Hippocampal formation (tissue), 2 donors: ENCODE results near the gene PHACTR1.

Source experiments
- DNase-seq, 2 donors: peaks; one replicate each; lab custom pipeline; 2025; lab: John Stamatoyannopoulos, UW

Gene PHACTR1

DNA sequence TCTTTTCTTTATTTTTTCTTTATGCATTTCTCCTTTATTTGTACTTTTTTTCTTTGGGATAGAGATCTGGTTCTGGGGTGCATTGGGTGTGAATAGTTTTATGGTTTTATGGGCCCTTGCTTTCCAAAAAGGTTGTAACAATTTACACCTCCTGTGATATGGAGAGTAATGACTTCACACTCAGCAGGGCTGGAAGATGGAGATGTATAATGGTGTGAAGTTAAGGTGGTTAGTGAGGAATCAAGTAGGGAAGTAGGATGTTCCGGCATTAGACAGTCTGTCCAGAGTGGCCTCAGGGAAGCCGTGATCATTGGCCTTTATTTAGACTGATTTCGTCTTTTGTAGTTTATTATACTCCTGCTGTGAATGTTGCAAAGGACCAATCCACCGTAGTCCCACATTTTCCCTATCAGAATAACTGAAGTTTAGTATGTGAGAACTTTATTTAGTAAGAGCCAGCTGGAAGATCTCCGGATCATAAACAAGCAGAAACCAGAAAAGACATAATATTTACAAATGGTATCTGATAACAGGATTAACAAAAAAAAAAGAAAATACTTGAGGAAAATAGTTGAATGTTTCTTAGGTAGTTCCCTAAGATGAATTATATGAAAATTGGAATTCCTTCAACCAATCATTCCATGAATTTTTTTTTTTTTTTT lies 356.2 kb downstream of the PHACTR1 start:
- DNase-seq, result no peak

- DNase-seq, result no peak
Measured at GRCh38 chr6:13074415-13075140, 358.0 kb downstream of the PHACTR1 start.

GRCh38 chr6:13075141-13075845 lies 358.7 kb downstream of the PHACTR1 start:
- DNase-seq, result no peak

DNA sequence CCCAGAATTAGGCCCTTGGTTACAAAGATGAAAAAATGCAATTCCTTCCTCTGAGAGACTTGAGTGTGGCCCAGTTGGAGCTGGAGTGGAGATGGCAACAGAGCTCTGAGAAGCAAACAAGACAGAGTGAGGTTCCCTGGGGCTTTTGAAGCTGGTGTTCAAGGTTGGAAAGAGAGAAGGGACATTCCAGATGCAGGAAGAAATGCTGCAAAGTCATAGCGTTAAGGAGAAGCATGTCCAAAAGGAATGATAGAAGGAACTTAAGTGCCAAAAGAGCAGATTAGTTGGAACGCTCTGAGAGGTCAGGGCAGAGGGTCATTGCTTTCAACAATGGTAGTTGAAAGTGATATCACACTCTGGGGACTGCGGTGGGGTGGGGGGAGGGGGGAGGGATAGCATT lies 360.0 kb downstream of the PHACTR1 start:
- no peak for DNase-seq

DNA sequence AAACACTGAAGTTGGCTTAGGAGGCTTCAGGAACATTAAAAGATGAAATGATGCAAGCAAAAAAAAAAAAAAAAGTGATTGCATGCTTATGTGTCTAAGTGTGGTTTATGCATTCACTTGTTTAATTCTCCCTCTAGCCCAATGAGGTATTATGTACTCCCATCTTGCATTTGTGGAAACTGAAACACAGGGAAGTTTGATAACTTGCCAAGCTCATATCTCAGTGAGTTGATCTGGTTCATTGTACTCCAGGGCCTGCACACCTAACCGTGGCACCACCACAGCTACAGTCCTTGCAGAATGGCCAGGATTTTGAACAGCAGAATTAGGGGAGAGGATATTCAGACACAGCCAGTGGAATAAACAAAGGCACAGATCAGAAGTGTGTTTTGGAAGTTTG lies 360.6 kb downstream of the PHACTR1 start:
- DNase-seq, result no peak

DNA sequence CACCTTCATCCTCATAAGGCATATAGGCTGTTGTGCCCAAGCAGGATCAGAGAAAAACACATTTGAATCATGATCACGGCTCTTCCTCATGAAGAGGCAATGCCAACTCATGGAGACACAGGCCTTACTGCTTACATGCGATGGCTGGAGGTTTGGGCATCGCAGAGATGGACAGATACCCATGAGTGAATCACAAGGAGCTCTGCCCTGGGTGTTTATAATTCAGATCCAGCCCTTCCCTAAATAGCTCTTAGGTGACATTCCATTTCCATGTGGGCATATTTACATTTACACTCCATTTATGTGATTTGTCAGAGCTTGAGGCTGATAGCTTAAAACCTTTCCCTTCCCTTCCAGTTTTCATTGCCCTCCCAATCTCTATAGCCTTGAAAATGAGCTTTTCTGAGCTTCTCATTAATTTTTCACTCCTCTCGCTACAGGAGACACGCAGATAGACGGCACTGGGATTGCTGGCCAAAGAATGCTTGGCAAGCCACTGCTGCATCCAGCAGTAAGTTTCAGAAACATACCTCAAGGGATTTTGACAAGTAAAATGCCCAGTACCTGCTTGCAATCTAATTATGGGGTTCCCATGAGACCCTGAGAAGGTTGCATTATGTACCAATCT lies 362.6 kb downstream of the PHACTR1 start:
- DNase-seq, result no peak

GRCh38 chr6:13080462-13081188 lies 364.1 kb downstream of the PHACTR1 start:
- DNase-seq, result no peak

DNA sequence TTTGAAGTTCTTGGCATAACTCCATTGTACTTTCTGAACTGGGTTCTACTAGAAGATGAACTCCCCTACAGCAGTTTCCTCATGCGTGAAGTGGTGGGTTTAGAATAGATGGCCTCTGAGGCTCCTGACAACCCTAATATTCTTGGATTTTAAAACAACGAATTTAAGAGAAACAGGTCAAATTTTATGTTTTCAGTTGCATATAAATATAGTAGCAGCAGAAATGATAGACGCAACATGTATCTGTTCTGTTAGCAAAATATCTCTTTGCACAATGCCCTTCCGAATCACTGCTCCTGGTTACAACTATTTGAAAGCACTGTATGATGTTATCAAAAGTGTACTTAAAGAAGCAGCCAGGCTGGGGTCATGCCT lies 364.6 kb downstream of the PHACTR1 start:
- no peak for DNase-seq

- no peak for DNase-seq
Measured at GRCh38 chr6:13089296-13089994, 372.9 kb downstream of the PHACTR1 start.

GRCh38 chr6:13091192-13091591 lies 374.6 kb downstream of the PHACTR1 start:
- no peak for DNase-seq

- no peak for DNase-seq
Measured at GRCh38 chr6:13094781-13095425, 378.3 kb downstream of the PHACTR1 start.

DNA sequence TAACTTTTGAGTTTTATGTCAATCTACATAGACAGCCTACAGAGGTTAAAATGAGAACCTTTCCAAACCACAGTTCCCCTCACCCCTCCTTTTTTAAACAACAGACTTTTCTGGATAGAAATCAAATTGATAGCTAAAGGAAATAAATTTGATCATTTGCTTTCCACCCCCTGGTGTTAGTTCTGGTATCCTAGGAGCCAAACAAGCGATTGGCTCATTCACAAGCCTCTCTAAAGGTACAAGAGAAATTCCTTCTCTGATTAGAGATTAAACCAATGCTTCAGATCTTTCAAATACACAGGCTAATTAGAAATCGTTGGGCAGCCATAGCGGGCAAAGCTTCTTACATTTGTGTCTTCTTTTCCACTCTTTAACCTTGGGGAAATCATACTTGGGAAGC lies 379.5 kb downstream of the PHACTR1 start:
- no peak for DNase-seq

- no peak for DNase-seq
Measured at GRCh38 chr6:13097454-13097853, 380.9 kb downstream of the PHACTR1 start.

DNA sequence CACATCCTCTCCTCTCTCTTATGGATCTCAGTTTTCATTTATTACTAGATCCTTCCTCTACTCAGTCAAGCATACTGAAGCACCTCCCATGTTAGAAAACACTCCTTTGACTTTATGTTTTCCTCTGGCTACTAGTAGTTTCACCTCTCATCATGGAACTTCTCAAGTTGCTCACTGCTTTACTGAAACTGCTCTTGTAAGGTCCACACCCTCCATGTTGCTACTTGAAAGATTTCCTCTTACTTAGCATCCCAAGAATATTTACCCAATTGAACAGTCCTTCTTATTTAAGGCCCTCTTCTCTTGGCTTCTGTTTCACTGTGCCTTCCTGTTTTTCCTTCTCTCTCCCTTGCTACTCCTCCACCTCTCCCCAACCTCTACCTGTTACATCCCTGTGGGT lies 381.4 kb downstream of the PHACTR1 start:
- DNase-seq, result no peak

DNA sequence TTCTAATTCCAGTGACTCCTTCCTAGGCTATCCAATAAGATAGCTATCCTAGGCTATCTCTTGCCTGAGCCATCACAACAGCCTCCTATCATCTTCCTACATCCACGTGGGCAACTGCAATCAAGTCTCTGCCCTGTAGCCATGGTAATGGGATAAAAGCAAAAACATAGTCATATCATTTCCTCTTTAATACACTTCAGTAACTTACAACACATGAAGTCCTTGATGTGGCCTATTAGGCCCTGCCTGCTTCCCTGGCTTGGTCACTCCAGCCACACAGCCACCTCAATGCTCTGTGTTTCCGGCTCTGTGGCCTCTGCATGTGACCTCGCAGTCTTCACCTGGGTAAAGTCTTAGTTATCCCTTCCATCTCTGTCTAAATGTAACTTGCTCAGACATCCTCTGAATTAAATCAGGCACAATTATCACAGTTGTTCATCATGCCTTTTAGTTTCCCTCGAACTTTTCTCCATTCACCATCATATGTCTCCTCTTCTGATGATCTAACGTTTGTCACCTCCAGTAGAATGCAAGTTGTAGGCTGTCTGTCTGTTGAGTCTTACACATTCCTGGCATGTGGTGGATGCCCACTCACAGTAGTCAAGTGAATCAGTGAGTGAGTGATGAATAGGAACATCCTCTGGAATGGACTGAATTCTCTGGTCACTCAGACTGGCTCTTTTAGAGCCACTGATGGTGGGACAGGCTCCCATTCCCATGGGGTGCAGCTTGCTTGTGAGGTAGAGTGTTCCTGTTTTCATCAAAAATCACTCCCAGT lies 382.4 kb downstream of the PHACTR1 start:
- DNase-seq, result no peak

DNA sequence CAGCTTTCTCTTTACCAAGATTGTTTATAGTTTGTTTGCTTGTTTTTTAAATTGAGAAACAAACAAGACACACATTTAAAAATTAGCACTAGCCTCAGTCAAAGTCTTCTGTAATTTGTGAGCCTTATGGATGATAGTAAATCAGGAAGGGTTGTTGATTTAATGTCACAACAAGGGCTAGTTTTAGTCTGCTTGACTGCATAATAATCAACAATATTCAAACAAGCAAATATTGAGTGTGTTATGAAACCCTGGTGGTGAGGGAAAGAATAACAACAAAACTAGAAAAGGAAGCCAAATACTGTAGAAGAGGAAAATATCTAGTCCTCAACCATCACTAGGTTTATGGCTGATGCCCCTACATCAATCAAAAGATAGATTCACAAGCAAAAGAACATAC lies 383.2 kb downstream of the PHACTR1 start:
- DNase-seq, result no peak

- DNase-seq, result no peak
Measured at GRCh38 chr6:13101409-13101808, 384.8 kb downstream of the PHACTR1 start.

- no peak for DNase-seq
Measured at GRCh38 chr6:13101985-13102384, 385.4 kb downstream of the PHACTR1 start.

DNA sequence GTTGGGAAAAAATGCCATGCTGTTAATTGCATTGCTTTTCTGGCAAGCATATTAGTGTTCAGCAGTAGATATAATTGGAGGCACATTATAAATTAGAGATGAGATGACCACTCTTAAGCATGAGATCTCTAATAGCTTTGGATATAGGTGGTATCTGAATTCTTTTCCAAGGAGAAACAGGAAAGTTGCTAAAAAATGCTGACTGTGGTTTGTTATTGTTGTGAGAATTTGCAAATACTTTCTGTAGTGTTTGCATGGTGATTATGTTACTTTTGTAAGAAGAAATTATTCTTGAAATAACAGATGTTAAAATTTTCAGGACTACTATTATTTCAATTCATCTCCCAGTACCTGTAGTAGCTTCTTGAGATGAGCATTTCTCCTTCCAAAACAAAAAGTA lies 386.6 kb downstream of the PHACTR1 start:
- no peak for DNase-seq

GRCh38 chr6:13105139-13105538 lies 388.6 kb downstream of the PHACTR1 start:
- no peak for DNase-seq
